Measurements from ENCODE around the gene KAT8. TPM values are rescaled to one million over a fixed set of nuclear protein-coding genes. Genes with fewer than 3 reads are reported as not detected.

KAT8 gene
- total and polyA plus RNA-seq, 9 of the 15 experiments (the other 6 are each of a cell fraction or from before 2014, with no cell fraction given) = 10.0 to 98.5 (median 76.4) TPM

GRCh38 chr16:31073970-31074813 lies 43.3 kb upstream of the KAT8 start, which contains the start of the genes ZNF646 and ZNF668 (continued):
- TF ChIP-seq HDAC8 (tag; IDR thresholded peaks at IDR 0.05) (no peak), KLF10 (CRISPR knock-in tag; IDR thresholded peaks at IDR 0.05) (no peak), KDM2B (CRISPR knock-in tag; IDR thresholded peaks at IDR 0.05) (peak; percentile 26; the same call in 1 of the 2 replicates), SIN3A (IDR thresholded peaks at IDR 0.05; ENCODE audit: borderline replicate concordance in 2 of 2, control insufficient read depth in 1 of 2, low read depth in 2 of 2, low read length in 2 of 2) (peak; percentile 82 to 86; a peak in 1 of 4 replicates), ZNF512 (tag; IDR thresholded peaks at IDR 0.05) (no peak), TCF7 (IDR thresholded peaks at IDR 0.05; ENCODE audit: borderline replicate concordance) (no peak), MBD1 (CRISPR knock-in tag; IDR thresholded peaks at IDR 0.05) (no peak), GATAD2A (IDR thresholded peaks at IDR 0.05) (no peak), ZNF282 (CRISPR knock-in tag; IDR thresholded peaks at IDR 0.05) (no peak), ZHX1 (conservative IDR thresholded peaks at IDR 0.05; ENCODE audit: low read length) (no peak), SLC30A9 (CRISPR knock-in tag; IDR thresholded peaks at IDR 0.05) (no peak), MCM3 (IDR thresholded peaks at IDR 0.05) (no peak), NR2C1 (IDR thresholded peaks at IDR 0.05) (peak; percentile 90), NR2C1 (tag; IDR thresholded peaks at IDR 0.05) (peak; percentile 93), E2F8 (IDR thresholded peaks at IDR 0.05; ENCODE audit: low read depth, partially characterized antibody) (peak; percentile 99), POLR3G (IDR thresholded peaks at IDR 0.05; ENCODE audit: extremely low read depth, insufficient read length, insufficient replicate concordance) (no peak), KLF6 (CRISPR knock-in tag; IDR thresholded peaks at IDR 0.05; ENCODE audit: borderline replicate concordance) (0 out of 2 replicates have a peak, but pooled peaks have one; percentile 20), CEBPG (CRISPR knock-in tag; IDR thresholded peaks at IDR 0.05) (no peak), CEBPG (tag; conservative IDR thresholded peaks at IDR 0.05 in 1 of 2, IDR thresholded peaks at IDR 0.05 in 1 of 2) (no peak), MEF2D (tag; conservative IDR thresholded peaks at IDR 0.05; ENCODE audit: low read depth) (no peak)
